ENCODE results near the gene TANC1.

The TANC1 gene

DNA sequence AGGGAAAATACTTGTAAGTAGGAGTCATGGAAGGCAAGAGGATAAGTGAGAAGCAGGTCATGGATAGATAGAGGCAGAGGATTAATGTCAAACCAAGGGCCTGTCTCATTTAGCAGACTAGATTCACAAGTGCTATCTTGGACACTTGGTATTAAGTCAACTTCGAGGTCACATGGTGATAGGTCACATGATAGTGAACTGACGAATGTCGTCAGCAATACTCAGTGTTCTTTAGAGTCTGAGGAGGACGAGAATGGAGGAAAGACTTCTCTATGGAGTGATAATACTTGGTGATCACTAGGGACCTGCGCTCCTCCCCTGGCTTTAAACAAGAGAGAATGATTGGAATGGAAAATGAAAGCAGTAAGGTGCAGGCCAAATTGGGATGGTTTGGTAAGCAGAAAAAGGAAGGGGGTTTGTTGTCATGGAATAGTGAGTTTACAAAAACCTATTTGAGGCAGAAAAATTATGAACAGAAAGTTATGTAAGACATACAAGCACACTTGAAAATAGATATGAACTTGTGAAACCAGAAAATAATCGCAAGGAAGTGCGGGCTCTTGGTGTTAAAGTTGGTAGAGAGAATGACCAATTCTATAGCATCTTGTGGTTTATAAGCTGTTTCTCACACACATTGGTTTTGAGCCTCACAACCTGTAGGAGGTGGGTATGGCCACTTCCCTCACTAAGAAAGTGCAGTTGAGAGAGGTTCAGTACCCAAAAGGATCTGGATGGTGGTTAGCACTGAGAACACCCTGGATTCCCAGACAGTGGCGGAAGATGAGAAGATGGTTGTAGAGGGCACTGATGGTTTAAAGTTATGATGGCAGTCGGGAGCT, 176.6 kb downstream of the TANC1 start:
- TF ChIP-seq, protein P1, sequence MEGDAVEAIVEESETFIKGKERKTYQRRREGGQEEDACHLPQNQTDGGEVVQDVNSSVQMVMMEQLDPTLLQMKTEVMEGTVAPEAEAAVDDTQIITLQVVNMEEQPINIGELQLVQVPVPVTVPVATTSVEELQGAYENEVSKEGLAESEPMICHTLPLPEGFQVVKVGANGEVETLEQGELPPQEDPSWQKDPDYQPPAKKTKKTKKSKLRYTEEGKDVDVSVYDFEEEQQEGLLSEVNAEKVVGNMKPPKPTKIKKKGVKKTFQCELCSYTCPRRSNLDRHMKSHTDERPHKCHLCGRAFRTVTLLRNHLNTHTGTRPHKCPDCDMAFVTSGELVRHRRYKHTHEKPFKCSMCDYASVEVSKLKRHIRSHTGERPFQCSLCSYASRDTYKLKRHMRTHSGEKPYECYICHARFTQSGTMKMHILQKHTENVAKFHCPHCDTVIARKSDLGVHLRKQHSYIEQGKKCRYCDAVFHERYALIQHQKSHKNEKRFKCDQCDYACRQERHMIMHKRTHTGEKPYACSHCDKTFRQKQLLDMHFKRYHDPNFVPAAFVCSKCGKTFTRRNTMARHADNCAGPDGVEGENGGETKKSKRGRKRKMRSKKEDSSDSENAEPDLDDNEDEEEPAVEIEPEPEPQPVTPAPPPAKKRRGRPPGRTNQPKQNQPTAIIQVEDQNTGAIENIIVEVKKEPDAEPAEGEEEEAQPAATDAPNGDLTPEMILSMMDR (IDR thresholded peaks at IDR 0.05): no peak

DNA sequence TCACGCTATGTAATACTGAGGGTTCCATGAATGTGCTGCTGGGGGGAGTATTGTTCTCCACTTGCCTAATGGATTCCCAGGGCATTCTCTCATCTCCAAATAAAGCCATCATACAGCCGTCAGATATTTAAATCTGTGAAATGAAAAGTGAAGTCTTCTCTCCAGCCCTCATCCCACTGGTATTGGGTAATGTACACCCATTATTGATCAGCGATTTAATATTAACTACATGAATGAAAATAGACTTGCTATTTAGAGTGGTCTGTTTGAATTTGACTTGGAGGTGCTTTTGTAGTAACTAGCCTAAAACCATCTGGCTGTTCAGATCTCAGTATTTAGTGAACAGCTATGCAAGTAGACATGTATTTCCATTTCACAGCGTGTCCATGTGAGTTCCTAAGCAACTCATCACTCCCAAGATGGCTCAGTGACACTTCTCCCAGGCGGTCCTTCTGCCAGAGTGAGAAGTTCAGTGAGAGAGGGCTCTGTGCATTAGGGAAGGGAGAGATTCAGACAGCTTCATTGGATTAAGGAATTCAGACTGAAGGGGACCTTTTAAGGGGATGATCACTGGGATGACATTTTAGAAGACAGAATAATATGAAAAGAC, 177.4 kb downstream of the TANC1 start:
- TF ChIP-seq, protein P1 (IDR thresholded peaks at IDR 0.05): no peak

DNA sequence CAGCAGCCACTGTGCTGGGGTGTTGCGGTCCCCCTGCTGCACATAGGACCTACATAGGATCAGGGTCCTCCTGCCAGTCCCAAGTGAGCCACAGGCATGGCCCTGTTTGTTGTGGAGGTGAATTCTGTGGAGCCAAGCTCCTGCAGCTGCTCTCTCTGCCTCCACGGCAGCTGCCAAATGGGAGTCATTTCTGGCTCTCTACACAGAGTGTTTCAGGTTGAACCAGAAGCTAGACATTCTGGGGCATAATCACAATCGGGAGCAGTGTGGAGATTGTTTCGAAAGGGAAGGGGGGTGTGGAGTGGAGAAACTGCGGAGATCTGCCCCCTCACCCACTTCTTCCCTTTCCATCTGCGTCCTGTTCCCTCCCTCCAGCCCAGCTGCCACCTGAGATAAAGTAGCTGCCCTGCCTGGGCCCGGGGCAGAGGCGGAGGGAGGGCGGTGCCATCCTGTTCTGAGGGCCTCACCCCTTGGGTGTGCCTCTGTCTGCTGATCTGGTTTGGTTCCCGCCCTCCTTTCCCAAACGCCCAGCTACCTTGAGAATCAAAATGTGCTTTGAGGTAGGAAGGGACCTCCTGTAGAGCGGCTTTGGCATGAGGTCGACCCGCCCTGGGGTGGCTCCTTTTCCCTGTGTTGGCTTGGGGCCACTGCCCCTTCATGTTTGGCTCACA, 178.7 kb downstream of the TANC1 start:
- TF ChIP-seq, protein P1 (IDR thresholded peaks at IDR 0.05): no peak

DNA sequence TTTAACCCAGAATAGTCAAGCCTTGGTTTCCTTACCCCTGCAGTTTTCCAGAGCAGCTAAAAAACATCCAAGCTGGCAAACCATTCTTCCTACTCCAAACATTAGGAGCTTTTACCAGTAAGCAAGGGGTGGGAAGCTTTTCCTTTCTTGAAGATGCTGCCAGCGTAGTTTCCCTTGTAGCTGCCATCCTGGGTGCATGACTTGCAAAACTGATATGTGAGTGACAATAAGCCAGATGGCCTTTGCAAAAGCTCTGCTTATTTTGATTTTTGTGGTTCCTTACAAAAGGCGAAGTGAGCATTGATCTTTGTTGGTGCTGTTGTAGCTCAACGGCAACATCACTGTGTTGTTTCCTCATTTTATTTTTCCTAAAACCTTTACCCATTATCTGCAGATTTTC, 179.2 kb downstream of the TANC1 start:
- TF ChIP-seq, protein P1 (IDR thresholded peaks at IDR 0.05): no peak

DNA sequence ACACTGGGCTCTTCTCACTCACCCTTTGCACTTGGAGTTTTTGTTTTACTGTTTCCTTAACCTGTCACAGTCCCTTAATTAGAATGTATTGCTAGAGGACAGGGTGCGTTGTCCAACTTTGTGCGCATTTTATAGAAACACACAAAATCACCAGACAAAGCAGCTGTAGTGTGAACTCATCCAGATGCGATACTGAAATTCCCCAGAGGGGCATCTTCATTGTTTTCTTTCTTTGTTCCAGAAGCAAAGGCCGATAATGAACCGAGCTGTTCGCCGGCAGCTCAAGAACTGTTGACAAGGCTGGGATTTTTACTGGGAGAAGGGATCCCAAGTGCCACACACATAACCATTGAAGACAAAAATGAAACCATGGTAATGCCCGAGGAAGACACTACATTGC, 180.5 kb downstream of the TANC1 start:
- TF ChIP-seq, protein P1 (IDR thresholded peaks at IDR 0.05): no peak

DNA sequence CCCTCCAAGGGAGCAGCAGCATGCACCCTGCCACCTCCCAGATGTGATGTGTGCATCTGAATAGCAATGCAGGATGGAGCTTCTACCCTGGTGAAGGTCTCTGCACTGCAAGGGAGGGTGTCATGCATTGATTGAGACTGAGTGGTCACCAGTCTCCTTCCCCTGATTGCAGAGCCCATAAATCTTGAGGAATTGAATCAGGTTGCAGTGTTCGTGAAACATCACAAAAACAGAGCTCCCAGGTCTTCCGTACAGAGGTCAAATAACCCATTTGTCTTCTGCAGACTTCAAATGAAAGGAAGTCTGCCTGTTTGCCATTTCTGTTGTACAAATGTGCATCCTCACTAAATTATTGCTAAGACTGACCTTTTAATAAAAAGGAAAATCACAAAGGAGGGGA, 181.3 kb downstream of the TANC1 start:
- TF ChIP-seq, protein P1 (IDR thresholded peaks at IDR 0.05): no peak

DNA sequence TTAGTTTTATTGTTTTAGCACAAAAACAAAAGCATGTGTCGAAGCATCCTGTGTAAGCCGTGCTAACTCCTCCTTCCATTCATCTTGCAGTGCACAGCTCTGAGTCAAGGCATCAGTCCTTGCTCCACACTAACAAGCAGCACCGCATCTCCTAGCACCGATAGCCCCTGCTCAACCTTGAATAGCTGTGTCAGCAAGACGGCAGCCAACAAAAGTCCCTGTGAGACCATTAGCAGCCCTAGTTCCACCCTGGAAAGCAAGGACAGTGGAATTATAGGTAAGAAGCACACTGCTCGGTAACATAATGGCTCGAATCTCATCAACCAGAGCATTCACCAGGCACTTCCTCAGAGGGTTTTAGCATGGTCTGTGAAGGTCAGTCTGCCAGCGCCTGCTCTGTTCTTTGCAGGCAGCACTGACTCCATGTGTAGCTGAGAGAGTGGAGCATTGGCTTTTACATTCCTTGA, 181.9 kb downstream of the TANC1 start:
- TF ChIP-seq, protein P1 (IDR thresholded peaks at IDR 0.05): no peak
